Neural cell (in vitro differentiated cells): ENCODE results near the gene AGBL1.

Source experiments
- EP300 ChIP-seq: fragments of 450-650 bp; conservative IDR thresholded peaks from 2 replicates; pipeline ENCODE4 v1.6.1; 2014; ENCODE audit warnings: antibody characterized with exemption, mild to moderate bottlenecking, moderate library complexity; ENCODE audit not compliant: poor library complexity, severe bottlenecking
- EZH2 ChIP-seq: fragments of 200-600, 300-800 bp; shearing (Covaris generic), sonication (generic); IDR thresholded peaks from 2 replicates; pipeline ENCODE4 v1.6.1; 2014; ENCODE audit warnings: antibody characterized with exemption, low read length, borderline replicate concordance, mild to moderate bottlenecking; ENCODE audit not compliant: insufficient read depth, poor library complexity, severe bottlenecking
- POLR2AphosphoS5 ChIP-seq: IDR thresholded peaks from 2 replicates; pipeline ENCODE4 v1.6.1; 2012
- RAD21 ChIP-seq: fragments of 450-650 bp; conservative IDR thresholded peaks from 2 replicates; pipeline ENCODE4 v1.6.1; 2014; ENCODE audit warnings: antibody characterized with exemption, mild to moderate bottlenecking, moderate library complexity
- TF ChIP-seq, protein P1 (sequence below): fragments of 450-650 bp; IDR thresholded peaks from 2 replicates; pipeline ENCODE4 v1.5.1; 2014; ENCODE audit warnings: antibody characterized with exemption, mild to moderate bottlenecking, moderate library complexity; ENCODE audit not compliant: poor library complexity, severe bottlenecking

DNA sequence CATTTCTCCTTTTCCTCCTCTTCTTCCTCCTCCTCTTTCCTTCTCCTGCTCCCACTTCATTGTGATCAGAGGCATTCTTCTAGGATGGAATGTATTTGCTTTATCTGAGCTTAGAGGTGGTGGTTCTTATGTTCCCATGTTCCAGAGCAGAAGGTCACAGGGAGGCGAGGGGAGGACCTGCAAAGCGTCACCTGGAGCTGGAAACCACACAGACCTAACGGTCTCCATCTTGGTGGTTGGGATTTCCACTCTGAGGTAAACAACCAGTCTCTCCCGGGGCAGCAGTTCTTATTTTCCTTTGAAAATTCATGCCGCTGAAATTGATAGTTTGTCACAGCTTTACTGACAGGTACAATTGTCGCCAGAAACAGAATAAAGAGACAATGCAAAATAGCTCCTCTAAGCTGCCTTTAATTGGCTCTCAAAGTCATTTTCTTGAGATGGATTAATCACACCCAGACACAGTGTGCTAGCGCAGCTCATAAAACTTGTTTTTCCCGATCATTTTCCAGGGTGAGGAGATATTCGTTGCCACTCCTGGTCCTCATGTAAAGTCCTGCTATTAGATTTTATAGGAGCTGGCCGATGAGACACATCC lies 16.9 kb upstream of the AGBL1 start:
- TF ChIP-seq, protein P1, sequence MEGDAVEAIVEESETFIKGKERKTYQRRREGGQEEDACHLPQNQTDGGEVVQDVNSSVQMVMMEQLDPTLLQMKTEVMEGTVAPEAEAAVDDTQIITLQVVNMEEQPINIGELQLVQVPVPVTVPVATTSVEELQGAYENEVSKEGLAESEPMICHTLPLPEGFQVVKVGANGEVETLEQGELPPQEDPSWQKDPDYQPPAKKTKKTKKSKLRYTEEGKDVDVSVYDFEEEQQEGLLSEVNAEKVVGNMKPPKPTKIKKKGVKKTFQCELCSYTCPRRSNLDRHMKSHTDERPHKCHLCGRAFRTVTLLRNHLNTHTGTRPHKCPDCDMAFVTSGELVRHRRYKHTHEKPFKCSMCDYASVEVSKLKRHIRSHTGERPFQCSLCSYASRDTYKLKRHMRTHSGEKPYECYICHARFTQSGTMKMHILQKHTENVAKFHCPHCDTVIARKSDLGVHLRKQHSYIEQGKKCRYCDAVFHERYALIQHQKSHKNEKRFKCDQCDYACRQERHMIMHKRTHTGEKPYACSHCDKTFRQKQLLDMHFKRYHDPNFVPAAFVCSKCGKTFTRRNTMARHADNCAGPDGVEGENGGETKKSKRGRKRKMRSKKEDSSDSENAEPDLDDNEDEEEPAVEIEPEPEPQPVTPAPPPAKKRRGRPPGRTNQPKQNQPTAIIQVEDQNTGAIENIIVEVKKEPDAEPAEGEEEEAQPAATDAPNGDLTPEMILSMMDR, result no peak
- TF ChIP-seq POLR2AphosphoS5, result peak; percentile 71
- no peak for TF ChIP-seq EZH2
- no peak for TF ChIP-seq RAD21
- TF ChIP-seq EP300, result peak; percentile 89
